HG03354 (cell line): ENCODE results near the gene FMN1.
"Not testable (repeated sequence)": the region's sequence is repeated elsewhere in the genome, so short reads cannot be mapped to it uniquely, and the experiment has no call there.

Experiments
- ATAC-seq: cut with Tn5 transposase; IDR thresholded peaks from one replicate; pipeline ENCODE4 v1.9.1; 2021; ENCODE audit warnings: mild to moderate bottlenecking; ENCODE audit not compliant: unreplicated experiment, poor library complexity, severe bottlenecking

The FMN1 gene

GRCh38 chr15:32852771-32853170 is 341.7 kb downstream of the FMN1 start:
- ATAC-seq: no peak

- ATAC-seq: no peak
Measured at GRCh38 chr15:32852017-32852416, 342.5 kb downstream of the FMN1 start.

- no peak for ATAC-seq
Measured at GRCh38 chr15:32851572-32851971, 342.9 kb downstream of the FMN1 start.

GRCh38 chr15:32849769-32850668 is 344.5 kb downstream of the FMN1 start:
- no peak for ATAC-seq

- ATAC-seq: not testable (repeated sequence)
Measured at GRCh38 chr15:32846671-32847070, 347.8 kb downstream of the FMN1 start.

- no peak for ATAC-seq
Measured at GRCh38 chr15:32844118-32844711, 350.3 kb downstream of the FMN1 start.

- no peak for ATAC-seq
Measured at GRCh38 chr15:32843219-32843815, 351.2 kb downstream of the FMN1 start.

- no peak for ATAC-seq
Measured at GRCh38 chr15:32842081-32842480, 352.4 kb downstream of the FMN1 start.

GRCh38 chr15:32840507-32841245 is 353.8 kb downstream of the FMN1 start:
- ATAC-seq: no peak

GRCh38 chr15:32838820-32839219 is 355.7 kb downstream of the FMN1 start:
- ATAC-seq: no peak

GRCh38 chr15:32838338-32838737 is 356.2 kb downstream of the FMN1 start:
- no peak for ATAC-seq

GRCh38 chr15:32837935-32838334 is 356.6 kb downstream of the FMN1 start:
- no peak for ATAC-seq

- ATAC-seq: peak; percentile 87
Measured at GRCh38 chr15:32834156-32834555, 360.4 kb downstream of the FMN1 start.

GRCh38 chr15:32833379-32833821 is 361.1 kb downstream of the FMN1 start:
- no peak for ATAC-seq

- ATAC-seq: no peak
Measured at GRCh38 chr15:32831485-32831884, 363.0 kb downstream of the FMN1 start.

GRCh38 chr15:32830241-32830640 is 364.3 kb downstream of the FMN1 start:
- ATAC-seq: no peak

- no peak for ATAC-seq
Measured at GRCh38 chr15:32829436-32829835, 365.1 kb downstream of the FMN1 start.

GRCh38 chr15:32828507-32829186 is 365.9 kb downstream of the FMN1 start:
- ATAC-seq: no peak

- ATAC-seq: no peak
Measured at GRCh38 chr15:32826685-32827084, 367.8 kb downstream of the FMN1 start.

- no peak for ATAC-seq
Measured at GRCh38 chr15:32825219-32825618, 369.3 kb downstream of the FMN1 start.
